Measurements from ENCODE around the gene ZBTB16. TPM values are rescaled to one million over a fixed set of nuclear protein-coding genes. Genes with fewer than 3 reads are reported as not detected.

Gene ZBTB16
- total RNA-seq, 1 experiment from 2014 or later: 0.21 TPM

DNA sequence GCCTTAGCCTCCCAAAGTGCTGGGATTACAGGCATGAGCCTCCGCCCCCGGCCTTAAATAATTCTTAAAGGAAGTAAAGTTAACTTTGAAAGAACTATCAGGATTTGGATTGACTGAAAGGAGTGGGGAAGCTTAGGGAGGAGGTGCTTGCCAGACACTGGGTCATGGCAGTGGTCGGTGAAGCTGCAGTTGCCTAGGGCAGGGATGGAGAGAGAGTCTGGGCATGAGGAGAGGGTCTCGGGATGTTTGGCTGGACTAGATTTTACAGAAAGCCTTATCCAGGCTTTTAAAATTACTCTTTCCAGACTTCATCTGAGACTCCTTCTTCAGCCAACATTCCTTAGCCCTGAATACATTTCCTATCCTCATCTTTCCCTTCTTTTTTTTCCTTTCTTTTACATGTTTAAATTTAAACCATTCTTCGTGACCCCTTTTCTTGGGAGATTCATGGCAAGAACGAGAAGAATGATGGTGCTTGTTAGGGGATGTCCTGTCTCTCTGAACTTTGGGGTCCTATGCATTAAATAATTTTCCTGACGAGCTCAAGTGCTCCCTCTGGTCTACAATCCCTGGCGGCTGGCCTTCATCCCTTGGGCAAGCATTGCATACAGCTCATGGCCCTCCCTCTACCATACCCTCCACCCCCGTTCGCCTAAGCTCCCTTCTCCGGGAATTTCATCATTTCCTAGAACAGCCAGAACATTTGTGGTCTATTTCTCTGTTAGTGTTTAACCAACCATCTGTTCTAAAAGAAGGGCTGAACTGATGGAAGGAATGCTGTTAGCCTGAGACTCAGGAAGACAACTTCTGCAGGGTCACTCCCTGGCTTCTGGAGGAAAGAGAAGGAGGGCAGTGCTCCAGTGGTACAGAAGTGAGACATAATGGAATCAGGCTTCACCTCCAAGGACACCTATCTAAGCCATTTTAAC, 236.4 kb downstream of the ZBTB16 start, which contains the start of gene NNMT:
Gene NNMT, plus strand, starts transcription at position 724 of the 929 bp plus-strand sequence. Its CDS starts 158 bp downstream, at position 882.
- Histone ChIP-seq H3K4me3 (ENCODE audit: low read depth in 2 of 2, low read length in 2 of 2) (peak within 1 kb of the TSS; percentile 23 to 29; a peak in 3 of 4 replicates), H3K27me3 (ENCODE audit: control insufficient read depth, insufficient read depth, low read length) (peaks cover 2% of the 10 kb centered on the region; the same call in 1 of the 2 replicates), H3K36me3 (ENCODE audit: control insufficient read depth, insufficient read depth, low read length) (no peaks in the 10 kb centered on the region), H3K9me3 (ENCODE audit: control insufficient read depth, insufficient read depth, low read depth, low read length) (no peaks in the 10 kb centered on the region), H3K4me1 (ENCODE audit: control insufficient read depth, insufficient read depth, low read length) (no peaks in the 10 kb centered on the region), H3K27ac (ENCODE audit: low read length) (no peak within 1 kb of the TSS)
- POLR2A ChIA-PET: interaction anchor here (0.7 kb wide), 1 partner anchor 203 kb away, joined by 6 read pairs; no protein-coding TSS in a partner anchor
- in situ Hi-C loops (cut with HindIII; ENCODE audit: low pct_unique_long_range_greater_than_20kb, low sequenced_read_pairs): no loop called here
- ATAC-seq (peak; percentile 69; the same call in 1 of the 2 replicates), DNase-seq (ENCODE audit: low read depth, low spot score) (no peak)
- CTCF ChIA-PET: no interaction called here
- intact Hi-C loops (cut with micrococcal nuclease; ENCODE audit: unreplicated experiment): no loop called here
- no TSS peak for BruUV-seq (replicated peaks)
- TF ChIP-seq SIN3A (IDR thresholded peaks at IDR 0.05; ENCODE audit: borderline replicate concordance, insufficient read depth, low read depth, low read length) (no peak), POLR2AphosphoS5 (IDR thresholded peaks at IDR 0.05; ENCODE audit: low read depth, low read length) (no peak), TCF7L2 (IDR thresholded peaks at IDR 0.05; ENCODE audit: low read depth, low read length) (no peak)
- TF ChIP-seq, protein P1, sequence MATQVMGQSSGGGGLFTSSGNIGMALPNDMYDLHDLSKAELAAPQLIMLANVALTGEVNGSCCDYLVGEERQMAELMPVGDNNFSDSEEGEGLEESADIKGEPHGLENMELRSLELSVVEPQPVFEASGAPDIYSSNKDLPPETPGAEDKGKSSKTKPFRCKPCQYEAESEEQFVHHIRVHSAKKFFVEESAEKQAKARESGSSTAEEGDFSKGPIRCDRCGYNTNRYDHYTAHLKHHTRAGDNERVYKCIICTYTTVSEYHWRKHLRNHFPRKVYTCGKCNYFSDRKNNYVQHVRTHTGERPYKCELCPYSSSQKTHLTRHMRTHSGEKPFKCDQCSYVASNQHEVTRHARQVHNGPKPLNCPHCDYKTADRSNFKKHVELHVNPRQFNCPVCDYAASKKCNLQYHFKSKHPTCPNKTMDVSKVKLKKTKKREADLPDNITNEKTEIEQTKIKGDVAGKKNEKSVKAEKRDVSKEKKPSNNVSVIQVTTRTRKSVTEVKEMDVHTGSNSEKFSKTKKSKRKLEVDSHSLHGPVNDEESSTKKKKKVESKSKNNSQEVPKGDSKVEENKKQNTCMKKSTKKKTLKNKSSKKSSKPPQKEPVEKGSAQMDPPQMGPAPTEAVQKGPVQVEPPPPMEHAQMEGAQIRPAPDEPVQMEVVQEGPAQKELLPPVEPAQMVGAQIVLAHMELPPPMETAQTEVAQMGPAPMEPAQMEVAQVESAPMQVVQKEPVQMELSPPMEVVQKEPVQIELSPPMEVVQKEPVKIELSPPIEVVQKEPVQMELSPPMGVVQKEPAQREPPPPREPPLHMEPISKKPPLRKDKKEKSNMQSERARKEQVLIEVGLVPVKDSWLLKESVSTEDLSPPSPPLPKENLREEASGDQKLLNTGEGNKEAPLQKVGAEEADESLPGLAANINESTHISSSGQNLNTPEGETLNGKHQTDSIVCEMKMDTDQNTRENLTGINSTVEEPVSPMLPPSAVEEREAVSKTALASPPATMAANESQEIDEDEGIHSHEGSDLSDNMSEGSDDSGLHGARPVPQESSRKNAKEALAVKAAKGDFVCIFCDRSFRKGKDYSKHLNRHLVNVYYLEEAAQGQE (IDR thresholded peaks at IDR 0.05; ENCODE audit: insufficient read depth in 1 of 2, low read depth in 2 of 2, low read length in 1 of 2): no peak
- TF ChIP-seq, protein P2, sequence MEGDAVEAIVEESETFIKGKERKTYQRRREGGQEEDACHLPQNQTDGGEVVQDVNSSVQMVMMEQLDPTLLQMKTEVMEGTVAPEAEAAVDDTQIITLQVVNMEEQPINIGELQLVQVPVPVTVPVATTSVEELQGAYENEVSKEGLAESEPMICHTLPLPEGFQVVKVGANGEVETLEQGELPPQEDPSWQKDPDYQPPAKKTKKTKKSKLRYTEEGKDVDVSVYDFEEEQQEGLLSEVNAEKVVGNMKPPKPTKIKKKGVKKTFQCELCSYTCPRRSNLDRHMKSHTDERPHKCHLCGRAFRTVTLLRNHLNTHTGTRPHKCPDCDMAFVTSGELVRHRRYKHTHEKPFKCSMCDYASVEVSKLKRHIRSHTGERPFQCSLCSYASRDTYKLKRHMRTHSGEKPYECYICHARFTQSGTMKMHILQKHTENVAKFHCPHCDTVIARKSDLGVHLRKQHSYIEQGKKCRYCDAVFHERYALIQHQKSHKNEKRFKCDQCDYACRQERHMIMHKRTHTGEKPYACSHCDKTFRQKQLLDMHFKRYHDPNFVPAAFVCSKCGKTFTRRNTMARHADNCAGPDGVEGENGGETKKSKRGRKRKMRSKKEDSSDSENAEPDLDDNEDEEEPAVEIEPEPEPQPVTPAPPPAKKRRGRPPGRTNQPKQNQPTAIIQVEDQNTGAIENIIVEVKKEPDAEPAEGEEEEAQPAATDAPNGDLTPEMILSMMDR (IDR thresholded peaks at IDR 0.05): no peak

DNA sequence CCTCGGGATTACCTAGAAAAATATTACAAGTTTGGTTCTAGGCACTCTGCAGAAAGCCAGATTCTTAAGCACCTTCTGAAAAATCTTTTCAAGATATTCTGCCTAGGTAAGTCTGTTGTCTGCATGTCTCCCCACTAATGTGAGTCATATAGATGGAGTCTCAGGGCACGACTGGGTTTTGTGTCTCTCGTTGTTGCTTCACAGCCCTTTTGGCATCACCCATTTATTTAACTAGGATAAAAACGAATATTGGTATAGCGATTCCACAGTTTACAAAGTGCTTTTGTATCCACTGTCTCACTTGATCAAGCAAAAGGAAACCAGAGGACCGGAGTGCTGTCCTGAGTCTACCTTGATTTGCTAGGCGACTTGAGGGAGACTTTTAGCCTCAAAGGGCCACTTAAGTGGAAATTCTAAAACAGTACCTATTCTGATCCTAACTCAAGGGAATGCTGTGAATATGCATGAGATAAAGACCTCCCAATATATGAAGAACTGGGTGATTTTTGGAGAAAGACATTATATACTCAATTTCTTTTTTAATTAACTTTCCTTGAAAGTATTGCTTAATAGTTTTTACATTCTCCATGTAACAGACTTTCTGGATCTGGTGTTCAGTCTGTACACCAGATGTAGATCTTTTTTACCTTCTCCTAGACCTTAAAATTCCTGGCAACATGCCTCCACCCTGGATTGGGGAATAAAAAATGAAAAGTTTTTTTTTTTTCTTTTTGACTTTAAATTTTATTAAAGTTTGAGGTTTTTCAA, 237.3 kb downstream of the ZBTB16 start:
- H3K36me3 ChIP-seq (ENCODE audit: control insufficient read depth, insufficient read depth, low read length): no peaks in the 10 kb centered on the region
- intact Hi-C loops (cut with micrococcal nuclease; ENCODE audit: unreplicated experiment): no loop called here
- H3K4me1 ChIP-seq (ENCODE audit: control insufficient read depth, insufficient read depth, low read length): no peaks in the 10 kb centered on the region
- in situ Hi-C loops (cut with HindIII; ENCODE audit: low pct_unique_long_range_greater_than_20kb, low sequenced_read_pairs): no loop called here
- CTCF ChIA-PET: no interaction called here
- H3K27me3 ChIP-seq (ENCODE audit: control insufficient read depth, insufficient read depth, low read length): 0 out of 2 replicates have a peak, but pooled peaks cover 2% of the 10 kb centered on the region
- DNase-seq (ENCODE audit: low read depth, low spot score): no peak
- no peaks in the 10 kb centered on the region; the same call in 1 of the 2 replicates for H3K9me3 ChIP-seq (ENCODE audit: control insufficient read depth, insufficient read depth, low read depth, low read length)
- H3K4me3 ChIP-seq (ENCODE audit: low read depth in 2 of 2, low read length in 2 of 2): peak overlapping the region in 1 of 2 experiments; percentile 23; a peak in 2 of 4 replicates
- TF ChIP-seq POLR2AphosphoS5 (IDR thresholded peaks at IDR 0.05; ENCODE audit: low read depth, low read length) (no peak), SIN3A (IDR thresholded peaks at IDR 0.05; ENCODE audit: borderline replicate concordance, insufficient read depth, low read depth, low read length) (no peak), TCF7L2 (IDR thresholded peaks at IDR 0.05; ENCODE audit: low read depth, low read length) (no peak)
- TF ChIP-seq, protein P2 (IDR thresholded peaks at IDR 0.05): no peak
- TF ChIP-seq, protein P1 (IDR thresholded peaks at IDR 0.05; ENCODE audit: insufficient read depth in 1 of 2, low read depth in 2 of 2, low read length in 1 of 2): no peak
- POLR2A ChIA-PET: no interaction called here
- BruUV-seq (replicated peaks): no TSS peak
- no peak overlapping the region for H3K27ac ChIP-seq (ENCODE audit: low read length)
- ATAC-seq: peak; percentile 38; the same call in 1 of the 2 replicates

All from Panc1 (cell line).